GM21515 (cell line): Measurements from ENCODE around the gene PLEKHM2.

Experiments used
- ATAC-seq: cut with Tn5 transposase; IDR thresholded peaks from one replicate; pipeline ENCODE4 v1.9.1; 2021; ENCODE audit not compliant: unreplicated experiment

Gene PLEKHM2

GRCh38 chr1:15736038-15736891 is 52.1 kb downstream of the PLEKHM2 start, which contains the start of gene SLC25A34:
Gene SLC25A34, plus strand, starts transcription at chr1:15736258. Its CDS starts 228 bp downstream, at chr1:15736486.
- no peak for ATAC-seq

- no peak for ATAC-seq
These were observed 52.8 kb downstream of the PLEKHM2 start for GRCh38 chr1:15736892-15737261.

GRCh38 chr1:15737324-15738319 is 53.5 kb downstream of the PLEKHM2 start:
- ATAC-seq: no peak

- ATAC-seq: no peak
These were observed 54.4 kb downstream of the PLEKHM2 start for GRCh38 chr1:15738416-15739113.

GRCh38 chr1:15739259-15739658 is 55.1 kb downstream of the PLEKHM2 start:
- ATAC-seq: no peak

GRCh38 chr1:15739745-15740144 is 55.6 kb downstream of the PLEKHM2 start:
- no peak for ATAC-seq

- ATAC-seq: no peak
These were observed 57.1 kb downstream of the PLEKHM2 start for GRCh38 chr1:15740924-15741850.

- ATAC-seq: no peak
These were observed 58.2 kb downstream of the PLEKHM2 start, which contains the start of gene TMEM82 for GRCh38 chr1:15742339-15742801. Gene TMEM82, plus strand, starts transcription at chr1:15742499. Its CDS starts 61 bp downstream, at chr1:15742560.

GRCh38 chr1:15744122-15744679 is 60.1 kb downstream of the PLEKHM2 start:
- no peak for ATAC-seq

GRCh38 chr1:15747378-15747777 is 63.3 kb downstream of the PLEKHM2 start:
- no peak for ATAC-seq

GRCh38 chr1:15748264-15748663 is 64.1 kb downstream of the PLEKHM2 start:
- no peak for ATAC-seq

GRCh38 chr1:15748690-15749398 is 64.7 kb downstream of the PLEKHM2 start:
- ATAC-seq: no peak

GRCh38 chr1:15749399-15750291 is 65.5 kb downstream of the PLEKHM2 start:
- no peak for ATAC-seq

GRCh38 chr1:15750924-15751323 is 66.8 kb downstream of the PLEKHM2 start:
- ATAC-seq: no peak

GRCh38 chr1:15751717-15752116 is 67.6 kb downstream of the PLEKHM2 start:
- no peak for ATAC-seq

GRCh38 chr1:15753776-15754175 is 69.7 kb downstream of the PLEKHM2 start:
- no peak for ATAC-seq

GRCh38 chr1:15755021-15755645 is 71.0 kb downstream of the PLEKHM2 start:
- no peak for ATAC-seq
